GM12873 (cell line): ENCODE measurements around the gene ALDH1A2.

Experiments
- CTCF ChIP-seq: IDR thresholded peaks from 2 replicates; pipeline ENCODE4 v1.5.1; 2012; ENCODE audit warnings: low read depth, mild to moderate bottlenecking, moderate library complexity, low read length, control low read depth; ENCODE audit not compliant: insufficient read depth; ENCODE audit errors: missing control alignments

ALDH1A2 gene

GRCh38 chr15:58010983-58011382 is 54.5 kb downstream of the ALDH1A2 start:
- no peak for TF ChIP-seq CTCF

GRCh38 chr15:58003810-58004209 is 61.7 kb downstream of the ALDH1A2 start:
- TF ChIP-seq CTCF: no peak

GRCh38 chr15:58002338-58003126 is 63.0 kb downstream of the ALDH1A2 start:
- TF ChIP-seq CTCF: no peak

GRCh38 chr15:57996561-57996960 is 69.0 kb downstream of the ALDH1A2 start:
- no peak for TF ChIP-seq CTCF

- no peak for TF ChIP-seq CTCF
These were observed 71.1 kb downstream of the ALDH1A2 start for GRCh38 chr15:57994221-57995049.

- TF ChIP-seq CTCF: no peak
These were observed 71.9 kb downstream of the ALDH1A2 start for GRCh38 chr15:57993409-57994145.
